ENCODE data around the gene OPA3. TPM values are rescaled to one million over a fixed set of nuclear protein-coding genes. Genes with fewer than 3 reads are reported as not detected.

Gene OPA3
- total RNA-seq, 1 experiment from 2014 or later: 15.2 TPM

DNA sequence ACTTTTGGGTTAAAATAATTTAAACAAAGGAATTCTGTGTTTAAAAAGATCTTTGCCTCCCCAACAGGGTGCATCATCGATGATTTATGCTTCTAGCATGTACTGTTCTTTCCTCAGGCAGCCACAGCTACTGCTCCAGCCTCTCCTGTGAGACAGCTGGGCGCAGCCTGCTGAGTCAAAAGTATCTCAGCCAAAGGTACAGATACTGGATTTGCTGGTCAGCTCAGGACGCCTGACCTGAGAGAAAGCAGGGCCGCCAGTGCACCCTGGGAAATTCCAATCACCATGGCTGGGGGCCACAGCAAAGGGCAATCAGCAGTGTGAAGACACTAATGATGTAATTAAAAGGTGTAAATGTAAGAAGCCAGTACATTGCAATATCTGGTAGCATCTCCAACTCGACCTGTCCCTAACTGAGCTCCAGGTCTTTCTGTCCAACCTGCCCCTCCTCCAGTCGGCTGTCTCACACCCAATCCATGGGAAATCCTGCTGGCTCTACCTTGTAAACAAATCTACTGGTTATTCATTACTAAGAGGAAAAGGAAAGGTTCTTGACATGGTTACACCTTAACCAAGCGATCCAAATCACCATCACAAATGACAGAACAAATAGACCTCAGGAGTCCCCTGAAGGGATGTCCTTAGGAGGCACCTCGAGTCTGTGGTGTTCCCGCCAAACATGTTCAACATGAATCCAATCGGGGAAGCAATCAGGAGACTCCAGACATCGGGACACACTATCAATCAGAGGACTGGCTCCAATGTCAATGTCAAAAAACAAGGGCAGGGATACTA is 7.3 kb downstream of the OPA3 start:
- DNase-seq (ENCODE audit: low spot score): no peak
- ChIA-PET CTCF (no interaction called here), POLR2A (ENCODE audit: low non-redundant PET) (no interaction called here)
- Histone ChIP-seq H3K27ac (ENCODE audit: low read depth, low read length, poor library complexity, severe bottlenecking) (no peak overlapping the region), H3K36me3 (ENCODE audit: insufficient read depth, low read length, poor library complexity, severe bottlenecking) (no peaks in the 10 kb centered on the region), H3K4me1 (ENCODE audit: insufficient read depth, low read length, poor library complexity, severe bottlenecking) (no peaks in the 10 kb centered on the region), H3K27me3 (replicated peaks; ENCODE audit: insufficient read depth, low read depth, low read length, poor library complexity) (no peaks in the 10 kb centered on the region), H3K4me3 (ENCODE audit: low read depth, low read length, poor library complexity, severe bottlenecking) (no peak overlapping the region), H3K9me3 (ENCODE audit: low read depth, low read length, poor library complexity, severe bottlenecking) (no peaks in the 10 kb centered on the region)
- intact Hi-C loops (cut with micrococcal nuclease; ENCODE audit: unreplicated experiment): no loop called here
- TF ChIP-seq CTCF (conservative IDR thresholded peaks at IDR 0.05; ENCODE audit: low read depth, low read length) (no peak), EZH2 (IDR thresholded peaks at IDR 0.05; ENCODE audit: borderline replicate concordance, low read depth, low read length, poor library complexity, severe bottlenecking) (no peak)
- BruUV-seq (replicated peaks): no TSS peak

DNA sequence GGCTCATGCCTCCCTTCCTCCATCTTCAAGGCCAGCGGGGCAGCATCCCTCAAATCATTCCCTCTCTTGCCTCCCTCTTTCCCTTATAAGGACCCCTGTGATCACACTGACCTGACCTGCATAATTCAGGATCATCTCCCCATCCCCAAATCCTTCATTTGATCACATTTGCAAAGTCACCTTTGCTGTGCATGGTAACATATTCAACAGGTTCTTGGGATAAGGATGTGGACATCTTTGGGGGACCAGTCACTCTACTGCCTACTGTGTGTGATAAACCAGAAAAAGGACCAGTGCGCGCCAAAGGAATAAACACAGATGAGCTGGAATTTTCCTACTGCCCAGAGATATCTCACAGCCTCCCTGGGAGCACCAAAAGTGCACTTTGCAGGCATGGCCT is 7.9 kb downstream of the OPA3 start:
- TF ChIP-seq EZH2 (IDR thresholded peaks at IDR 0.05; ENCODE audit: borderline replicate concordance, low read depth, low read length, poor library complexity, severe bottlenecking) (no peak), CTCF (conservative IDR thresholded peaks at IDR 0.05; ENCODE audit: low read depth, low read length) (no peak)
- Histone ChIP-seq H3K27ac (ENCODE audit: low read depth, low read length, poor library complexity, severe bottlenecking) (no peak overlapping the region), H3K4me3 (ENCODE audit: low read depth, low read length, poor library complexity, severe bottlenecking) (no peak overlapping the region), H3K9me3 (ENCODE audit: low read depth, low read length, poor library complexity, severe bottlenecking) (no peaks in the 10 kb centered on the region), H3K27me3 (replicated peaks; ENCODE audit: insufficient read depth, low read depth, low read length, poor library complexity) (no peaks in the 10 kb centered on the region), H3K36me3 (ENCODE audit: insufficient read depth, low read length, poor library complexity, severe bottlenecking) (no peaks in the 10 kb centered on the region), H3K4me1 (ENCODE audit: insufficient read depth, low read length, poor library complexity, severe bottlenecking) (no peaks in the 10 kb centered on the region)
- ChIA-PET CTCF (no interaction called here), POLR2A (ENCODE audit: low non-redundant PET) (no interaction called here)
- DNase-seq (ENCODE audit: low spot score): no peak
- intact Hi-C loops (cut with micrococcal nuclease; ENCODE audit: unreplicated experiment): no loop called here
- BruUV-seq (replicated peaks): no TSS peak

DNA sequence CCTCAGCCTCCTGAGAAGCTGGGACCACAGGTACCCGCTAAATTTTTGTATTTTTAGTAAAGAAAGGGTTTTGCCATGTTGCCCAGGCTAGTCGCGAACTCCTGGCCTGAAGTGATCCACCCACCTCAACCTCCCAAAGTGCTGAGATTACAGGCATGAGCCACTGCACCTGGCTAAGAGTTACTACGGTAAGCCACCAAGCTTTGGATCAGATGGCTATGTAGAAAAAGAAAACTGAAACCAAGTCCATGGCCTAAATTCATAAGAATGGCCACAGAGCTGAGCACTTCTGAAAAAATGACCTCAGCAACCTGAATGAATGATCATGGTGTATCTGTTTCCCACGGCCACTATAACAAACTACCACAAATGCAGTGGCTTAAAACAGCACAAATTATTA is 9.4 kb downstream of the OPA3 start:
- Histone ChIP-seq H3K4me3 (ENCODE audit: low read depth, low read length, poor library complexity, severe bottlenecking) (no peak overlapping the region), H3K27ac (ENCODE audit: low read depth, low read length, poor library complexity, severe bottlenecking) (no peak overlapping the region), H3K27me3 (replicated peaks; ENCODE audit: insufficient read depth, low read depth, low read length, poor library complexity) (no peaks in the 10 kb centered on the region), H3K36me3 (ENCODE audit: insufficient read depth, low read length, poor library complexity, severe bottlenecking) (no peaks in the 10 kb centered on the region), H3K9me3 (ENCODE audit: low read depth, low read length, poor library complexity, severe bottlenecking) (no peaks in the 10 kb centered on the region), H3K4me1 (ENCODE audit: insufficient read depth, low read length, poor library complexity, severe bottlenecking) (no peaks in the 10 kb centered on the region)
- ChIA-PET CTCF (no interaction called here), POLR2A (ENCODE audit: low non-redundant PET) (no interaction called here)
- DNase-seq (ENCODE audit: low spot score): no peak
- TF ChIP-seq CTCF (conservative IDR thresholded peaks at IDR 0.05; ENCODE audit: low read depth, low read length): no peak
- intact Hi-C loops (cut with micrococcal nuclease; ENCODE audit: unreplicated experiment): no loop called here
- no TSS peak for BruUV-seq (replicated peaks)
